HepG2 (cell line): ENCODE results near the gene GRIN2C. TPM values are rescaled to one million over a fixed set of nuclear protein-coding genes. Genes with fewer than 3 reads are reported as not detected.

Experiments used
- AGO2 ChIP-seq: fragments of 200-400 bp; formaldehyde crosslinking; optimal IDR thresholded peaks from 2 replicates; pipeline ENCODE3; 2017; ENCODE audit warnings: mild to moderate bottlenecking, low read depth, low read length, moderate library complexity
- AHR ChIP-seq: IDR thresholded peaks from 2 replicates; pipeline ENCODE4 v1.6.1; 2018; ENCODE audit warnings: missing genetic modification reagents, missing compliant biosample characterization
- BORCS8-MEF2B ChIP-seq: sonication (generic); formaldehyde crosslinking; IDR thresholded peaks from 2 replicates; pipeline ENCODE4 v1.8.0; 2022; ENCODE audit warnings: mild to moderate bottlenecking, missing genetic modification reagents
- CC2D1A ChIP-seq: sonication (generic); formaldehyde crosslinking; IDR thresholded peaks from 2 replicates; pipeline ENCODE4 v1.8.1; 2023; ENCODE audit warnings: mild to moderate bottlenecking, missing genetic modification reagents
- ETV5 ChIP-seq: IDR thresholded peaks from 2 replicates; pipeline ENCODE4 v1.6.1; 2018; ENCODE audit warnings: missing biosample characterization, missing genetic modification reagents, inconsistent platforms, borderline replicate concordance
- FOSL1 ChIP-seq: sonication (generic); formaldehyde crosslinking; IDR thresholded peaks from 2 replicates; pipeline ENCODE4 v1.9.0; 2021; ENCODE audit warnings: missing genetic modification reagents, borderline replicate concordance
- KAT7 ChIP-seq: IDR thresholded peaks from 2 replicates; pipeline ENCODE4 v1.6.1; 2018; ENCODE audit warnings: borderline replicate concordance, missing compliant biosample characterization
- KLF11 ChIP-seq: IDR thresholded peaks from 2 replicates; pipeline ENCODE4 v1.6.1; 2016; ENCODE audit warnings: missing compliant biosample characterization
- PATZ1 ChIP-seq: sonication (generic); formaldehyde crosslinking; IDR thresholded peaks from 2 replicates; pipeline ENCODE4 v1.4.0; 2020; ENCODE audit warnings: missing genetic modification reagents
- PHB2 ChIP-seq: fragments of 450-650 bp; IDR thresholded peaks from 2 replicates; pipeline ENCODE4 v1.6.1; 2018; ENCODE audit not compliant: partially characterized antibody
- SATB2 ChIP-seq: sonication (generic); formaldehyde crosslinking; IDR thresholded peaks from 2 replicates; pipeline ENCODE4 v1.5.0; 2020; ENCODE audit warnings: missing genetic modification reagents
- SNRNP70 ChIP-seq: fragments of 200-400 bp; formaldehyde crosslinking; IDR thresholded peaks from 2 replicates; pipeline ENCODE4 v1.6.1; 2017; ENCODE audit warnings: mild to moderate bottlenecking, low read depth, low read length, moderate library complexity
- TEF ChIP-seq: sonication (generic); formaldehyde crosslinking; IDR thresholded peaks from 2 replicates; pipeline ENCODE4 v1.5.0; 2020; ENCODE audit warnings: missing genetic modification reagents
- ZBTB4 ChIP-seq: sonication (generic); formaldehyde crosslinking; IDR thresholded peaks from 2 replicates; pipeline ENCODE4 v1.4.0; 2020; ENCODE audit warnings: missing genetic modification reagents, mild to moderate bottlenecking, borderline replicate concordance
- ZFP90 ChIP-seq: sonication (generic); formaldehyde crosslinking; IDR thresholded peaks from 2 replicates; pipeline ENCODE4 v1.8.0; 2022; ENCODE audit warnings: missing genetic modification reagents, mild to moderate bottlenecking, inconsistent platforms, borderline replicate concordance
- ZNF143 ChIP-seq: sonication (generic); formaldehyde crosslinking; IDR thresholded peaks from 2 replicates; pipeline ENCODE4 v1.4.0; 2020; ENCODE audit warnings: missing genetic modification reagents
- ZNF574 ChIP-seq: sonication (generic); formaldehyde crosslinking; IDR thresholded peaks from 2 replicates; pipeline ENCODE4 v1.4.0; 2020; ENCODE audit warnings: missing genetic modification reagents
- ZNF737 ChIP-seq: sonication (generic); formaldehyde crosslinking; IDR thresholded peaks from 2 replicates; pipeline ENCODE4 v1.5.0; 2020; ENCODE audit warnings: missing genetic modification reagents, mild to moderate bottlenecking, borderline replicate concordance
- ZNF83 ChIP-seq: sonication (generic); formaldehyde crosslinking; IDR thresholded peaks from 2 replicates; pipeline ENCODE4 v1.4.0; 2020; ENCODE audit warnings: missing genetic modification reagents, mild to moderate bottlenecking, borderline replicate concordance
- polyA plus RNA-seq, 8 experiments: library from polyadenylated mRNA; depleted of rRNA in 3 of 8; stranded (reverse) in 7 of 8; unstranded in 1 of 8; fragments of >200 nt; fragmentation: Illumina TruSeq in 4 of 8; extraction: Trizol in 4 of 8; gene quantifications; 2 replicates each; pipeline versions ENCODE4 v1.2.1 to v1.2.3, GENCODE V29; 2011 to 2016; ENCODE audit warnings: low read depth in 4 of 8, missing spikeins in 1 of 8, mixed read lengths in 1 of 8; ENCODE audit not compliant: insufficient read depth in 1 of 8
- total RNA-seq, 5 experiments: library from RNA; depleted of rRNA; stranded (reverse); fragments of >200 nt; fragmentation: Illumina TruSeq; extraction: Trizol; gene quantifications; 2 replicates each; pipeline ENCODE4 v1.2.3, GENCODE V29; 2016; ENCODE audit warnings: low read depth in 1 of 5

Gene GRIN2C
- total and polyA plus RNA-seq, 2 of the 13 experiments (the other 11 are each of a cell fraction or from before 2014, with no cell fraction given): 0.03 to 0.11 TPM

GRCh38 chr17:74872313-74873036 lies 12.8 kb upstream of the GRIN2C start, which contains the start of gene FDXR (continued):
- TF ChIP-seq ZBTB4 (CRISPR knock-in tag) (peak; percentile 57; the same call in 1 of the 2 replicates), ZNF737 (CRISPR knock-in tag) (no peak), SNRNP70 (no peak), FOSL1 (CRISPR knock-in tag) (no peak), BORCS8-MEF2B (peak; percentile 95), ETV5 (peak; percentile 43), TEF (peak; percentile 58; the same call in 1 of the 2 replicates), ZNF574 (CRISPR knock-in tag) (peak; percentile 68), KLF11 (CRISPR knock-in tag) (no peak; the same call in 1 of the 2 replicates), AGO2 (peak; percentile 34), SATB2 (CRISPR knock-in tag) (peak; percentile 75; the same call in 1 of the 2 replicates), KAT7 (CRISPR knock-in tag) (peak; percentile 70; the same call in 1 of the 2 replicates), ZNF143 (CRISPR knock-in tag) (peak; percentile 15; the same call in 1 of the 2 replicates), AHR (CRISPR knock-in tag) (0 out of 2 replicates have a peak, but pooled peaks have one; percentile 43), PATZ1 (CRISPR knock-in tag) (peak; percentile 40; the same call in 1 of the 2 replicates), ZNF83 (CRISPR knock-in tag) (no peak; the same call in 1 of the 2 replicates), PHB2 (no peak), ZFP90 (peak; percentile 77; the same call in 1 of the 2 replicates), CC2D1A (CRISPR knock-in tag) (no peak)
